CD4-positive, alpha-beta memory T cell (primary cell): ENCODE results near the gene CD34. TPM values are rescaled to one million over a fixed set of nuclear protein-coding genes. Genes with fewer than 3 reads are reported as not detected.

Experiments
- CTCF ChIA-PET: fragments of 350-600 bp; sonication (Branson Sonifier 250); formaldehyde crosslinking; loops from one replicate; lab custom pipeline; 2021; ENCODE audit warnings: inconsistent platforms; ENCODE audit not compliant: partially characterized antibody; lab: Charles Lee
- POLR2A ChIA-PET: fragments of 350-600 bp; sonication (Branson Sonifier 250); formaldehyde crosslinking; loops from one replicate; lab custom pipeline; 2021; ENCODE audit not compliant: partially characterized antibody; lab: Charles Lee
- DNase-seq, 5 donors: peaks; one replicate each; pipeline versions ENCODE4 v3.0.0 to v3.0.0-alpha.2; 2020 to 2022; ENCODE audit warnings: mixed read lengths in 1 of 5
- H3K27ac ChIP-seq: one replicate; pipeline ENCODE4 v1.7.0; 2013; ENCODE audit warnings: low read depth, low read length
- H3K27me3 ChIP-seq: 2 replicates; pipeline ENCODE4 v1.7.0; 2013; ENCODE audit warnings: mild to moderate bottlenecking, low read length, moderate library complexity; ENCODE audit not compliant: insufficient read depth
- H3K36me3 ChIP-seq: 2 replicates; pipeline ENCODE4 v1.7.0; 2013; ENCODE audit warnings: mild to moderate bottlenecking, low read length, moderate library complexity; ENCODE audit not compliant: insufficient read depth
- H3K4me1 ChIP-seq: 2 replicates; pipeline ENCODE4 v1.7.0; 2013; ENCODE audit warnings: mild to moderate bottlenecking, low read length, moderate library complexity; ENCODE audit not compliant: insufficient read depth
- H3K4me3 ChIP-seq, 2 donors: one replicate each; pipeline ENCODE4 v1.7.0; 2013; ENCODE audit warnings: low read length in 2 of 2, mild to moderate bottlenecking in 1 of 2
- H3K9me3 ChIP-seq, 2 donors: one replicate each; pipeline ENCODE4 v1.7.0; 2013; ENCODE audit warnings: low read length in 2 of 2, control low read depth in 1 of 2; ENCODE audit not compliant: control insufficient read depth in 1 of 2
- H3K27ac Mint-ChIP-seq, 7 donors: one replicate each; pipeline ENCODE4 v1.8.0; 2020 to 2021; ENCODE audit warnings: mixed read lengths in 7 of 7, mild to moderate bottlenecking in 6 of 7, inconsistent platforms in 3 of 7, moderate library complexity in 3 of 7
- H3K27me3 Mint-ChIP-seq, 2 donors: one replicate each; pipeline ENCODE4 v1.8.0; 2020 to 2021; ENCODE audit warnings: mixed read lengths in 2 of 2
- H3K36me3 Mint-ChIP-seq, 2 donors: one replicate each; pipeline ENCODE4 v1.8.0; 2020 to 2021; ENCODE audit warnings: mixed read lengths in 2 of 2, inconsistent platforms in 1 of 2, mild to moderate bottlenecking in 1 of 2
- H3K4me1 Mint-ChIP-seq, 4 donors: one replicate each; pipeline ENCODE4 v1.8.0; 2020 to 2021; ENCODE audit warnings: mixed read lengths in 4 of 4, mild to moderate bottlenecking in 1 of 4
- H3K4me3 Mint-ChIP-seq, 8 donors: one replicate each; pipeline ENCODE4 v1.8.0; 2020 to 2021; ENCODE audit warnings: mixed read lengths in 8 of 8, mild to moderate bottlenecking in 7 of 8, moderate library complexity in 6 of 8, inconsistent platforms in 3 of 8
- H3K9me3 Mint-ChIP-seq, 8 donors: one replicate each; pipeline ENCODE4 v1.8.0; 2020 to 2021; ENCODE audit warnings: mixed read lengths in 8 of 8, mild to moderate bottlenecking in 5 of 8, inconsistent platforms in 3 of 8, moderate library complexity in 1 of 8
- intact Hi-C: fragments of 100-400 bp; cut with micrococcal nuclease; formaldehyde crosslinking; loops from one replicate; pipeline ENCODE4 v1.15.1; 2023
- polyA plus RNA-seq, 2 donors: library from polyadenylated mRNA; unstranded; fragments of 300-500 nt; fragmentation: Illumina TruSeq; gene quantifications; one replicate each; pipeline ENCODE4 v1.2.3, GENCODE V29; 2021
- total RNA-seq, 2 experiments: library from RNA; stranded (reverse); gene quantifications; one replicate each; pipeline ENCODE4 v1.2.3, GENCODE V29; 2021

Gene CD34
- total and polyA plus RNA-seq, 4 experiments from 2014 or later = 0.03 TPM; not detected in 3

DNA sequence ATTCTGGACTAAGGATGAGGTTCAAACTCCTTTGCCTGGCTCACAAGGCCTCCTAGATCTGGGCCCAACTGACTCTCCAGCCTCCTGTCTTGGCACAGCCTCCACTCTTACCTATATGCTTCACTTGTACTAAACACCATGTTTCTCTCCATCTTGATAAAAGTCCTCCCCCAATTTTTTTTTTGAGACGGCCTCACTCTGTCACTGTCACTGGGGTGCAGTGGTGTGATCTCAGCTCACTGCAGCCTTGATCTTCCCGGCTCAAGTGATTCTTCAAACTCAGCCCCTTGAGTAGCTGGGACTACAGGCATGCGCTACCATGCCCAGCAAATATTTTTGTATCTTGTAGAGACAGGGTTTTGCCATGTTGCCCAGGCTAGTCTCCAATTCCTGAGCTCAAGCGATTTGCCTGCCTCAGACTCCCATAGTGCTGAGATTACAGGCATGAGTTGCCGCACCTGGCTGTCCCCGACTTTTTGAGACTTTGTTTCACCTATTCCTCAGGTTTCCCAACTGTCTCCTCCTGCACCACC is 39.7 kb downstream of the CD34 start:
- ChIA-PET POLR2A (interaction anchor here (1.1 to 11.1 kb wide), 7 partner anchors 11 to 92 kb away, joined by 3 to 157 read pairs (median 14); no protein-coding TSS in a partner anchor), CTCF (interaction anchor here (1.0 to 19.5 kb wide), 8 partner anchors 9 to 93 kb away, joined by 3 to 494 read pairs (median 26); no protein-coding TSS in a partner anchor)
- Histone ChIP-seq H3K9me3 (no peaks in the 10 kb centered on the region), H3K36me3 (peaks cover 3% of the 10 kb centered on the region), H3K27me3 (no peaks in the 10 kb centered on the region), H3K27ac (no peak overlapping the region), H3K4me3 (no peak overlapping the region), H3K4me1 (peaks cover 78% of the 10 kb centered on the region)
- H3K9me3 Mint-ChIP-seq = no peaks in the 10 kb centered on the region
- H3K36me3 Mint-ChIP-seq = peaks cover 4 to 25% of the 10 kb centered on the region in 2 donors
- no peaks in the 10 kb centered on the region for H3K27me3 Mint-ChIP-seq
- peaks cover 63 to 93% (median 76%) of the 10 kb centered on the region in 4 donors for H3K4me1 Mint-ChIP-seq
- H3K27ac Mint-ChIP-seq = peak overlapping the region; percentile 68 to 98 (median 92)
- H3K4me3 Mint-ChIP-seq = peak overlapping the region in 7 of 8 donors; percentile 5 to 93 (median 87)
- DNase-seq = no peak
- intact Hi-C loops = no loop called here

DNA sequence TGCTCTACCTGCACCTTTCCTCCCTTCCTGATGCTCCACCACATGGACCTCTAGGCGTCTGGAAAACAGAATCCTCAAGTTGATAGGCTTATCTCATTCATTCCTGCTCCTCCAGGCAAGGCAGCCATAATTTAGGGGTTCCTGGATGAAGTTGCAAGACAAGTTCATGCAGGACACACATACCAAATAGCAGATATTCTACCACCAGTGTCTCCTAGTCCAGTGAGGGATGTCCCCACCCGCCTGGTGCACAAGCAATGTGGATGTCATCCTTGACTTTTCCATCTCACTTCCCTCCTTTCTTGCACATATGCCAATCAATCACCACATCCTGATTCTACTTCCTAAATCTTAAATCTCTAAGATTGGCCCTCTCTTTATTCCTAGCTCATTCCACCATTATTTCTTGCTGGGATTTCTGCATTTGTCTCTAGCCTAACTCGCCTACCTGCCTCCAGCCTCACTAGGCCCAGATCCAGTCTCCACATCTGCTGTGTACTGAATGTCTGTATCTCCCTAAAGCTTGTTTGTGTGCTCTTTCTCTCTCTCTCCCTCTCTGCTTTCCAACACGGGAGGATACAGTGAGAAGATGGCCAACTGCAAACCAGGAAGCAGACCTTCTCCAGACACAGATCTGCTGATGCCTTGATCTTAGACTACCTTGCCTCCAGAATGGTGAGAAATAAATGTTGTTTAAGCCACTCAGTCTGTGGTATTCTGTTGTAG is 40.5 kb downstream of the CD34 start:
- H3K36me3 Mint-ChIP-seq = peaks cover 4 to 31% of the 10 kb centered on the region in 2 donors
- Histone ChIP-seq H3K27ac (peak overlapping the region; percentile 81), H3K9me3 (no peaks in the 10 kb centered on the region), H3K36me3 (peaks cover 3% of the 10 kb centered on the region), H3K4me1 (peaks cover 81% of the 10 kb centered on the region), H3K27me3 (no peaks in the 10 kb centered on the region), H3K4me3 (no peak overlapping the region)
- intact Hi-C loops = no loop called here
- DNase-seq = no peak
- H3K27ac Mint-ChIP-seq = peak overlapping the region; percentile 68 to 98 (median 92)
- ChIA-PET POLR2A (interaction anchor here (1.1 to 11.1 kb wide), 4 partner anchors 10 to 93 kb away, joined by 3 to 157 read pairs (median 12); no protein-coding TSS in a partner anchor), CTCF (interaction anchor here (1.0 to 19.5 kb wide), 10 partner anchors 8 to 93 kb away, joined by 3 to 494 read pairs (median 22); no protein-coding TSS in a partner anchor)
- H3K27me3 Mint-ChIP-seq = no peaks in the 10 kb centered on the region
- H3K4me3 Mint-ChIP-seq = peak overlapping the region; percentile 87 to 93 (median 90)
- no peaks in the 10 kb centered on the region for H3K9me3 Mint-ChIP-seq
- peaks cover 65 to 93% (median 77%) of the 10 kb centered on the region in 4 donors for H3K4me1 Mint-ChIP-seq

- Mint-ChIP-seq H3K27ac (peak overlapping the region; percentile 68 to 98 (median 94)), H3K4me3 (peak overlapping the region; percentile 87 to 93 (median 90)), H3K4me1 (peaks cover 70 to 93% (median 79%) of the 10 kb centered on the region in 4 donors), H3K36me3 (peaks cover 4 to 36% of the 10 kb centered on the region in 2 donors), H3K9me3 (no peaks in the 10 kb centered on the region), H3K27me3 (no peaks in the 10 kb centered on the region)
- Histone ChIP-seq H3K27ac (peak overlapping the region; percentile 81), H3K4me3 (no peak overlapping the region), H3K9me3 (no peaks in the 10 kb centered on the region), H3K27me3 (no peaks in the 10 kb centered on the region), H3K36me3 (peaks cover 3% of the 10 kb centered on the region), H3K4me1 (peaks cover 87% of the 10 kb centered on the region)
- ChIA-PET POLR2A (interaction anchor here (0.8 to 16.6 kb wide), 8 partner anchors 9 to 375 kb away, joined by 3 to 374 read pairs (median 10); partner anchors contain the start of gene PLXNA2), CTCF (interaction anchor here (1.1 to 19.5 kb wide), 15 partner anchors 9 to 117 kb away, joined by 3 to 494 read pairs (median 12); partner anchors contain the start of gene CD46)
- DNase-seq = no peak
- intact Hi-C loops = loop anchor here (1.0 to 5.0 kb wide), 3 partner anchors 13 to 118 kb away; partner anchors contain the start of gene CD46
Measured at GRCh38 chr1:207869859-207870258, 41.1 kb downstream of the CD34 start.

DNA sequence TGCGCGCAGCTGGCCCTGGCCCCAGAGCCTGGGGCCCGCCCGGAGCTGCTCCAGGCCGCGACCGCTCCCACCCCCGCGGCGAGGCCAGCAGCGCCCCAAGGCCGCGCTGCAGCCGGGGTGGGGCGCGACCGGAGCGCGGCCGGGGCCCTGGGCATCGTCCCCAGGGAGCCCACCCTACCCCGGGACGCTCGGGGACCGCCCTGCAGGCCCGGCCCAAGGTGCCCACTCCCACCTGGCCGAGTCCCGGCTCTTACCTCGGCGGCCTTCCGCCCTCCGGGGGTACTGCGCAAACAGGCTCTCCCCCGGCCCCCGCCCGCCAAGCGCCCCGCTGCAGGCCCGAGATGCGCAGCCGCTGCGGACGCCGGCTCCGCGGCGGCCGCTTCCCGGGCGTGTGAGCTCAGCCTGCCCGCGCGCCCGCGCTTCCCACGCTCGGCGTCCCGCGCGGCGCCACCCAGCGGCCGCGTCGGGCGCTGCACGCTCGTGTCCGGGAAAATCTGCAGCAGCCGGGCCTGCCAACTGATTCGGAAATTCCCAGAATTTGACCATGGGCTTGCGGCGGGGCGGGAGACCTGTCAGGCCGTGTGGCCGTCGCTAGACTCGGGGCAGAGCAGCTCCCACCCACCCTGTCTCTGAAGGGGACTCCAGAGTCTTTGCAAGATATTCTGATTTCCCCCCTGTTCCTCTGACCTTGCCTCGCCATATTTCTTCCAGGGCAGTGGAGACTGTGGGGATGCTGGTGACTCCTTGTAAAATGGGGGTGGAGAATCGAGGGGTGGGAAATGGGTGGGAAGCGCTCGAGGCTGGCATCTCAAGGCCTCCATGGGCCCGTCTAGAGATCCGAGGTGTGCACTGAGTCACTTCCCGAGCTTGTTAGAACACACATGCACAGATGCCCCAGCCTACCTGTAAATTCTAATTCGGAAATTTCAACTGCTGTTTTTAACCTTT is 41.9 kb downstream of the CD34 start:
- peak overlapping the region; percentile 68 to 98 (median 94) for H3K27ac Mint-ChIP-seq
- ChIA-PET POLR2A (interaction anchor here (0.8 to 16.6 kb wide), 13 partner anchors 10 to 375 kb away, joined by 4 to 374 read pairs (median 6); partner anchors contain the start of gene PLXNA2), CTCF (interaction anchor here (1.1 to 19.5 kb wide), 19 partner anchors 8 to 376 kb away, joined by 3 to 494 read pairs (median 8); partner anchors contain the start of gene CD46)
- peaks cover 74 to 94% (median 80%) of the 10 kb centered on the region in 4 donors for H3K4me1 Mint-ChIP-seq
- Histone ChIP-seq H3K27me3 (no peaks in the 10 kb centered on the region), H3K4me3 (peak overlapping the region in 1 of 2 donors; percentile 79), H3K9me3 (no peaks in the 10 kb centered on the region), H3K36me3 (peaks cover 3% of the 10 kb centered on the region), H3K27ac (peak overlapping the region; percentile 81), H3K4me1 (peaks cover 87% of the 10 kb centered on the region)
- H3K9me3 Mint-ChIP-seq = no peaks in the 10 kb centered on the region
- H3K4me3 Mint-ChIP-seq = peak overlapping the region; percentile 91 to 98 (median 96)
- peaks cover 5 to 43% of the 10 kb centered on the region in 2 donors for H3K36me3 Mint-ChIP-seq
- intact Hi-C loops = loop anchor here (1.0 to 5.0 kb wide), 4 partner anchors 14 to 117 kb away; partner anchors contain the start of gene CD46
- no peaks in the 10 kb centered on the region for H3K27me3 Mint-ChIP-seq
- peak; percentile 66 to 82 (median 78) for DNase-seq

- peaks cover 73 to 94% (median 78%) of the 10 kb centered on the region in 4 donors for H3K4me1 Mint-ChIP-seq
- Histone ChIP-seq H3K4me1 (peaks cover 87% of the 10 kb centered on the region), H3K27ac (peak overlapping the region; percentile 81), H3K9me3 (no peaks in the 10 kb centered on the region), H3K36me3 (peaks cover 3% of the 10 kb centered on the region), H3K4me3 (peak overlapping the region; percentile 70 to 79), H3K27me3 (no peaks in the 10 kb centered on the region)
- DNase-seq = peak; percentile 24 to 66 (median 31)
- H3K36me3 Mint-ChIP-seq = peaks cover 9 to 47% of the 10 kb centered on the region in 2 donors
- H3K9me3 Mint-ChIP-seq = no peaks in the 10 kb centered on the region
- POLR2A ChIA-PET = interaction anchor here (1.2 to 16.6 kb wide), 11 partner anchors 11 to 115 kb away, joined by 4 to 374 read pairs (median 8); no protein-coding TSS in a partner anchor
- H3K27me3 Mint-ChIP-seq = no peaks in the 10 kb centered on the region
- intact Hi-C loops = loop anchor here (1.0 to 5.0 kb wide), 3 partner anchors 14 to 116 kb away; partner anchors contain the start of gene CD46
- peak overlapping the region; percentile 91 to 98 (median 96) for H3K4me3 Mint-ChIP-seq
- H3K27ac Mint-ChIP-seq = peak overlapping the region; percentile 87 to 95 (median 92)
- CTCF ChIA-PET = interaction anchor here (1.0 to 19.5 kb wide), 18 partner anchors 7 to 377 kb away, joined by 3 to 494 read pairs (median 10); partner anchors contain the start of gene CD46
Measured at GRCh38 chr1:207868251-207868773, 42.6 kb downstream of the CD34 start.
